NCI-H82 treated with DMSO at 0.1 percent for 48 hours (cell line): Measurements from ENCODE around the gene CAB39.

ENCODE experiments used
- DNase-seq: peaks from one replicate; lab custom pipeline; 2025; ENCODE audit not compliant: unreplicated experiment; lab: John Stamatoyannopoulos, UW

The CAB39 gene

GRCh38 chr2:230748087-230748486 is 35.4 kb downstream of the CAB39 start:
- DNase-seq: no peak

- no peak for DNase-seq
These were observed 36.5 kb downstream of the CAB39 start for GRCh38 chr2:230749111-230749510.

GRCh38 chr2:230751062-230751461 is 38.4 kb downstream of the CAB39 start:
- DNase-seq: no peak

- DNase-seq: no peak
These were observed 41.6 kb downstream of the CAB39 start for GRCh38 chr2:230754200-230754599.

GRCh38 chr2:230757476-230757875 is 44.8 kb downstream of the CAB39 start:
- DNase-seq: no peak

GRCh38 chr2:230758566-230759480 is 46.2 kb downstream of the CAB39 start:
- no peak for DNase-seq

- no peak for DNase-seq
These were observed 47.0 kb downstream of the CAB39 start for GRCh38 chr2:230759481-230760167.

- DNase-seq: no peak
These were observed 49.1 kb downstream of the CAB39 start for GRCh38 chr2:230761704-230762103.

- DNase-seq: peak; percentile 6
These were observed 49.8 kb downstream of the CAB39 start for GRCh38 chr2:230762317-230762896.

- DNase-seq: no peak
These were observed 51.7 kb downstream of the CAB39 start for GRCh38 chr2:230764346-230764745.

GRCh38 chr2:230765611-230766300 is 53.1 kb downstream of the CAB39 start:
- no peak for DNase-seq

- DNase-seq: no peak
These were observed 55.3 kb downstream of the CAB39 start for GRCh38 chr2:230767862-230768388.

GRCh38 chr2:230770804-230771203 is 58.2 kb downstream of the CAB39 start:
- DNase-seq: no peak

- no peak for DNase-seq
These were observed 59.5 kb downstream of the CAB39 start for GRCh38 chr2:230772156-230772555.

- DNase-seq: no peak
These were observed 60.6 kb downstream of the CAB39 start for GRCh38 chr2:230773039-230773773.

- DNase-seq: no peak
These were observed 61.8 kb downstream of the CAB39 start for GRCh38 chr2:230774348-230774951.

GRCh38 chr2:230775737-230776136 is 63.1 kb downstream of the CAB39 start:
- DNase-seq: no peak

- DNase-seq: no peak
These were observed 65.1 kb downstream of the CAB39 start for GRCh38 chr2:230777721-230778120.

- no peak for DNase-seq
These were observed 65.9 kb downstream of the CAB39 start for GRCh38 chr2:230778350-230779063.
